Upper lobe of left lung (tissue), 4 donors: ENCODE results near the gene GPR183.

Experiments
- CTCF ChIP-seq, 6 experiments: fragments of 450-650 bp in 4 of 6; fragments of 200-600 bp in 2 of 6; sonication (generic) in 2 of 6; IDR thresholded peaks; one replicate each; pipeline ENCODE4 v1.5.1; 2016 to 2019; ENCODE audit warnings: antibody characterized with exemption in 6 of 6
- POLR2A ChIP-seq, 4 donors: fragments of 450-650 bp; IDR thresholded peaks; one replicate each; pipeline ENCODE4 v1.5.1; 2016 to 2017; ENCODE audit warnings: antibody characterized with exemption in 4 of 4, mild to moderate bottlenecking in 2 of 4

GRCh38 chr13:99316657-99317256, 9.6 kb upstream of the GPR183 start:
- no peak for TF ChIP-seq POLR2A (IDR thresholded peaks at IDR 0.05)
- no peak for TF ChIP-seq CTCF (IDR thresholded peaks at IDR 0.05)
